Panc1 (cell line): ENCODE measurements around the gene LAMC3. TPM values are rescaled to one million over a fixed set of nuclear protein-coding genes. Genes with fewer than 3 reads are reported as not detected.

ENCODE experiments used
- ATAC-seq: fragments of 200-7000 bp; cut with Tn5 transposase; 2 replicates; pipeline ENCODE4 v1.9.1; 2020; ENCODE audit warnings: mild to moderate bottlenecking, moderate library complexity
- BruUV-seq: library from RNA; stranded (reverse); fragments of 400-500 nt; replicated peaks from 2 replicates; lab custom pipeline; 2021; lab: Mats Ljungman, UMichigan
- CTCF ChIA-PET: fragments of 300-600 bp; sonication (Branson Sonifier 250); formaldehyde crosslinking; loops from one replicate; lab custom pipeline; 2022; ENCODE audit warnings: antibody characterized with exemption; lab: Charles Lee
- POLR2A ChIA-PET: fragments of 300-600 bp; sonication (Branson Sonifier 250); formaldehyde crosslinking; loops from one replicate; lab custom pipeline; 2022; ENCODE audit warnings: antibody characterized with exemption; lab: Charles Lee
- DNase-seq: peaks from one replicate; pipeline ENCODE4 v3.0.0-alpha.2; 2010; ENCODE audit warnings: low read depth, low spot score
- H3K27ac ChIP-seq: 2 replicates; pipeline ENCODE4 v1.5.1; 2011; ENCODE audit warnings: mild to moderate bottlenecking, low read length, inconsistent platforms
- H3K27me3 ChIP-seq: fragments of 200-500 bp; sonication (Bioruptor generic); 2 replicates; pipeline ENCODE4 v1.6.0; 2014; ENCODE audit warnings: low read length, inconsistent platforms; ENCODE audit not compliant: control insufficient read depth, insufficient read depth
- H3K36me3 ChIP-seq: fragments of 200-500 bp; sonication (Bioruptor generic); 2 replicates; pipeline ENCODE4 v1.5.1; 2014; ENCODE audit warnings: inconsistent platforms, mild to moderate bottlenecking, low read length, moderate library complexity; ENCODE audit not compliant: control insufficient read depth, insufficient read depth
- H3K4me1 ChIP-seq: 2 replicates; pipeline ENCODE4 v1.5.1; 2011; ENCODE audit warnings: inconsistent platforms, mild to moderate bottlenecking, low read length, moderate library complexity; ENCODE audit not compliant: control insufficient read depth, insufficient read depth
- H3K4me3 ChIP-seq, 2 experiments: 2 replicates each; pipeline ENCODE4 v1.5.1; 2011 to 2012; ENCODE audit warnings: low read depth in 2 of 2, low read length in 2 of 2, mild to moderate bottlenecking in 2 of 2, inconsistent platforms in 1 of 2, moderate library complexity in 1 of 2
- H3K9me3 ChIP-seq: fragments of 200-500 bp; sonication (Bioruptor generic); 2 replicates; pipeline ENCODE4 v1.5.1; 2014; ENCODE audit warnings: low read depth, mild to moderate bottlenecking, inconsistent platforms, low read length, moderate library complexity; ENCODE audit not compliant: control insufficient read depth, insufficient read depth
- POLR2AphosphoS5 ChIP-seq: IDR thresholded peaks from 2 replicates; pipeline ENCODE4 v1.6.1; 2012; ENCODE audit warnings: mild to moderate bottlenecking, low read depth, low read length, moderate library complexity
- SIN3A ChIP-seq: IDR thresholded peaks from 2 replicates; pipeline ENCODE4 v1.6.1; 2012; ENCODE audit warnings: low read depth, mild to moderate bottlenecking, low read length, moderate library complexity, borderline replicate concordance; ENCODE audit not compliant: insufficient read depth
- TCF7L2 ChIP-seq: IDR thresholded peaks from 2 replicates; pipeline ENCODE4 v1.6.1; 2011; ENCODE audit warnings: mild to moderate bottlenecking, low read depth, low read length, inconsistent platforms
- in situ Hi-C: cut with HindIII; loops from 2 replicates; pipeline ENCODE4 v1.10.0; 2016; ENCODE audit warnings: low sequenced_read_pairs, low pct_unique_long_range_greater_than_20kb
- intact Hi-C: fragments of 100-400 bp; cut with micrococcal nuclease; formaldehyde crosslinking; loops from one replicate; pipeline ENCODE4 v1.10.0; 2022; ENCODE audit not compliant: unreplicated experiment
- total RNA-seq: library from RNA; stranded (reverse); gene quantifications from one replicate; pipeline ENCODE4 v1.2.1, GENCODE V29; 2021; ENCODE audit not compliant: unreplicated experiment
- TF ChIP-seq, protein P1 (sequence below): fragments of 450-650 bp; IDR thresholded peaks from 2 replicates; pipeline ENCODE4 v1.5.1; 2017; ENCODE audit warnings: mild to moderate bottlenecking
- TF ChIP-seq, protein P2 (sequence below), 2 experiments: IDR thresholded peaks; 2 replicates each; pipeline ENCODE4 v1.6.1; 2011 to 2012; ENCODE audit warnings: low read depth in 2 of 2, control low read depth in 1 of 2, low read length in 1 of 2, mild to moderate bottlenecking in 1 of 2, moderate library complexity in 1 of 2; ENCODE audit not compliant: insufficient read depth in 1 of 2

Gene LAMC3
- total RNA-seq, 1 experiment from 2014 or later = 16.4 TPM

DNA sequence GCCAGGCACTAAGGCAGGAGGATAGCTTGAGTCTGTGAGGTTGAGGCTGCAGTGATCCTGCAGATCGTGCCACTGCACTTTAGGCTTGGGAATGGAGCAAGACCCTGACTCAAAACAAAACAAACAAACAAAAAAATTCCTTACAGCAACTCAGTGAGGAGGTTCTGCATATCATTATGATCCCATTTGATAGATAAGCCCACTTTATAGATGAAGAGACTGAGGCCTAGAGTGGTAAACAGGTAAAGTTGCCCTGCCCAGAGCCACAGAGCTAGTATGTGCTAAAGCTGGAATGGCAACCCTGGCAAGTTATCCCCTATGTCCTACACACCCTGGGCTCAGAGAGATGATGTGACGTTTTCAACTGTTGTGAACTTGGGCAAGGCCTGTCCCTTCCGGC lies 94.6 kb downstream of the LAMC3 start:
- CTCF ChIA-PET = no interaction called here
- intact Hi-C loops = no loop called here
- ATAC-seq = no peak

DNA sequence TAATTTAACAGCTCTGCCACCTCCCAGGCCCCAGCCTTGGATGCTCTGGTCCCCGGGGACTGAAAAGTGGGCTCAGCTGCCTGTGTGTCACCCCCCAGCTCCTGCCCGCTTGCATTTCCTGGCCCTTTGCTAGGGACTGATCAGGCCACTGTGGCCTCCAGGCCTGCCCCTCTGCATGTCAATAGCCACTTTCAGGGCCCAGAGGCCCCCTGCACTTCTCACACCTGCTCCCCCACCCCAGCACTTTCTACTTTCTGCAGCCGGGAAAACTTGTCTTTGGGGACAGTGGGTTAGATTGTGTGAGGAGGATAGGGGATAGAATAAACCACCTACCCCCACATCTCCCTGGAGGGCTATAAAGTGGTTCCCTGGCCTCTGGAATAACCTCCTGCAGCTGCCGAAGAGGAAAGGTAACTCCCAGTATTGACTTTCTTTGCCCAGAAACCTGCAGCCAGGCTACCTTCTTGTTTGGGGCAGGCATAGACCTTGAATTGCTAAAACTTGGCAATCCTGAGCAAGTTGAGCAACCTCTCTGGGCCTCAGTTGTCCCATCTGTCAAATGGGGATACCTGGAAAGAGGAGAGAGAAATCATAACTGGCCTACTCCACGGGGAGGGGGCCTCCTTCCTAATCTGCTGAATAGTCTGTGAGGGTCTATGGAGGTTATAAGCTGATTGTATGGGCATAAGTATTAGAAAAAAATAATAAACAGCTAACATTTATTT lies 95.2 kb downstream of the LAMC3 start:
- in situ Hi-C loops (no loop called here), intact Hi-C loops (no loop called here)
- CTCF ChIA-PET = no interaction called here
- DNase-seq = no peak
- ATAC-seq = no peak
- Histone ChIP-seq H3K27ac (no peak overlapping the region), H3K4me1 (no peaks in the 10 kb centered on the region), H3K36me3 (no peaks in the 10 kb centered on the region), H3K27me3 (no peaks in the 10 kb centered on the region), H3K9me3 (no peaks in the 10 kb centered on the region), H3K4me3 (no peak overlapping the region)
- no TSS peak for BruUV-seq
- POLR2A ChIA-PET = no interaction called here
- TF ChIP-seq, protein P1, sequence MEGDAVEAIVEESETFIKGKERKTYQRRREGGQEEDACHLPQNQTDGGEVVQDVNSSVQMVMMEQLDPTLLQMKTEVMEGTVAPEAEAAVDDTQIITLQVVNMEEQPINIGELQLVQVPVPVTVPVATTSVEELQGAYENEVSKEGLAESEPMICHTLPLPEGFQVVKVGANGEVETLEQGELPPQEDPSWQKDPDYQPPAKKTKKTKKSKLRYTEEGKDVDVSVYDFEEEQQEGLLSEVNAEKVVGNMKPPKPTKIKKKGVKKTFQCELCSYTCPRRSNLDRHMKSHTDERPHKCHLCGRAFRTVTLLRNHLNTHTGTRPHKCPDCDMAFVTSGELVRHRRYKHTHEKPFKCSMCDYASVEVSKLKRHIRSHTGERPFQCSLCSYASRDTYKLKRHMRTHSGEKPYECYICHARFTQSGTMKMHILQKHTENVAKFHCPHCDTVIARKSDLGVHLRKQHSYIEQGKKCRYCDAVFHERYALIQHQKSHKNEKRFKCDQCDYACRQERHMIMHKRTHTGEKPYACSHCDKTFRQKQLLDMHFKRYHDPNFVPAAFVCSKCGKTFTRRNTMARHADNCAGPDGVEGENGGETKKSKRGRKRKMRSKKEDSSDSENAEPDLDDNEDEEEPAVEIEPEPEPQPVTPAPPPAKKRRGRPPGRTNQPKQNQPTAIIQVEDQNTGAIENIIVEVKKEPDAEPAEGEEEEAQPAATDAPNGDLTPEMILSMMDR = no peak
- no peak for TF ChIP-seq SIN3A
- no peak for TF ChIP-seq POLR2AphosphoS5
- TF ChIP-seq, protein P2, sequence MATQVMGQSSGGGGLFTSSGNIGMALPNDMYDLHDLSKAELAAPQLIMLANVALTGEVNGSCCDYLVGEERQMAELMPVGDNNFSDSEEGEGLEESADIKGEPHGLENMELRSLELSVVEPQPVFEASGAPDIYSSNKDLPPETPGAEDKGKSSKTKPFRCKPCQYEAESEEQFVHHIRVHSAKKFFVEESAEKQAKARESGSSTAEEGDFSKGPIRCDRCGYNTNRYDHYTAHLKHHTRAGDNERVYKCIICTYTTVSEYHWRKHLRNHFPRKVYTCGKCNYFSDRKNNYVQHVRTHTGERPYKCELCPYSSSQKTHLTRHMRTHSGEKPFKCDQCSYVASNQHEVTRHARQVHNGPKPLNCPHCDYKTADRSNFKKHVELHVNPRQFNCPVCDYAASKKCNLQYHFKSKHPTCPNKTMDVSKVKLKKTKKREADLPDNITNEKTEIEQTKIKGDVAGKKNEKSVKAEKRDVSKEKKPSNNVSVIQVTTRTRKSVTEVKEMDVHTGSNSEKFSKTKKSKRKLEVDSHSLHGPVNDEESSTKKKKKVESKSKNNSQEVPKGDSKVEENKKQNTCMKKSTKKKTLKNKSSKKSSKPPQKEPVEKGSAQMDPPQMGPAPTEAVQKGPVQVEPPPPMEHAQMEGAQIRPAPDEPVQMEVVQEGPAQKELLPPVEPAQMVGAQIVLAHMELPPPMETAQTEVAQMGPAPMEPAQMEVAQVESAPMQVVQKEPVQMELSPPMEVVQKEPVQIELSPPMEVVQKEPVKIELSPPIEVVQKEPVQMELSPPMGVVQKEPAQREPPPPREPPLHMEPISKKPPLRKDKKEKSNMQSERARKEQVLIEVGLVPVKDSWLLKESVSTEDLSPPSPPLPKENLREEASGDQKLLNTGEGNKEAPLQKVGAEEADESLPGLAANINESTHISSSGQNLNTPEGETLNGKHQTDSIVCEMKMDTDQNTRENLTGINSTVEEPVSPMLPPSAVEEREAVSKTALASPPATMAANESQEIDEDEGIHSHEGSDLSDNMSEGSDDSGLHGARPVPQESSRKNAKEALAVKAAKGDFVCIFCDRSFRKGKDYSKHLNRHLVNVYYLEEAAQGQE (IDR thresholded peaks at IDR 0.05; ENCODE audit: insufficient read depth in 1 of 2, low read depth in 2 of 2, low read length in 1 of 2) = no peak
- TF ChIP-seq TCF7L2 = no peak

More for the DNA sequence above, 94.6 kb downstream of the LAMC3 start:
- DNase-seq = no peak
- Histone ChIP-seq H3K4me3 (no peak overlapping the region), H3K36me3 (no peaks in the 10 kb centered on the region), H3K27ac (no peak overlapping the region), H3K4me1 (no peaks in the 10 kb centered on the region), H3K9me3 (no peaks in the 10 kb centered on the region), H3K27me3 (no peaks in the 10 kb centered on the region)
- POLR2A ChIA-PET = no interaction called here
- in situ Hi-C loops = no loop called here
- no TSS peak for BruUV-seq
- TF ChIP-seq SIN3A (no peak), POLR2AphosphoS5 (no peak), TCF7L2 (no peak)
- TF ChIP-seq, protein P2 (IDR thresholded peaks at IDR 0.05; ENCODE audit: insufficient read depth in 1 of 2, low read depth in 2 of 2, low read length in 1 of 2) = no peak
- TF ChIP-seq, protein P1 = no peak
